IMR-90 (cell line): Measurements from ENCODE around the gene CFDP1. TPM values are rescaled to one million over a fixed set of nuclear protein-coding genes. Genes with fewer than 3 reads are reported as not detected.

Source experiments
- ATAC-seq: fragments of 200-7000 bp; cut with Tn5 transposase; 2 replicates; pipeline ENCODE4 v1.9.1; 2020; ENCODE audit warnings: low read depth, mild to moderate bottlenecking, moderate library complexity
- BruUV-seq: library from RNA; stranded (reverse); fragments of 400-500 nt; replicated peaks from 2 replicates; lab custom pipeline; 2021; lab: Mats Ljungman, UMichigan
- CTCF ChIA-PET: fragments of 300-600 bp; formaldehyde crosslinking; extraction: SDS; loops from one replicate; lab custom pipeline; 2021; ENCODE audit warnings: antibody characterized with exemption; lab: Yijun Ruan, JAX
- POLR2A ChIA-PET: fragments of 300-600 bp; sonication (Branson Sonifier 250); formaldehyde crosslinking; loops from one replicate; lab custom pipeline; 2022; ENCODE audit warnings: antibody characterized with exemption; ENCODE audit not compliant: unreplicated experiment; lab: Charles Lee
- DNase-seq: peaks from one replicate; pipeline ENCODE4 v3.0.0; 2013
- H2AFZ ChIP-seq: replicated peaks from 2 replicates; pipeline ENCODE3; 2013; ENCODE audit warnings: low read length, mild to moderate bottlenecking; ENCODE audit not compliant: poor library complexity
- H2AK5ac ChIP-seq: 2 replicates; pipeline ENCODE4 v1.6.1; 2013; ENCODE audit warnings: low read depth, low read length, inconsistent platforms
- H2AK9ac ChIP-seq: replicated peaks from 2 replicates; pipeline ENCODE3; 2013; ENCODE audit warnings: mild to moderate bottlenecking, low read depth, low read length, moderate library complexity; ENCODE audit not compliant: poor library complexity
- H2BK120ac ChIP-seq: 2 replicates; pipeline ENCODE4 v1.6.1; 2013; ENCODE audit warnings: low read depth, low read length, inconsistent platforms
- H2BK15ac ChIP-seq: 3 replicates; pipeline ENCODE4 v1.6.1; 2013; ENCODE audit warnings: low read depth, low read length, inconsistent platforms
- H2BK20ac ChIP-seq: 2 replicates; pipeline ENCODE4 v1.6.1; 2013; ENCODE audit warnings: low read depth, mild to moderate bottlenecking, inconsistent platforms, low read length, moderate library complexity
- H2BK5ac ChIP-seq: 2 replicates; pipeline ENCODE4 v1.6.1; 2013; ENCODE audit warnings: mild to moderate bottlenecking, low read depth, low read length, inconsistent platforms; ENCODE audit not compliant: poor library complexity, severe bottlenecking
- H3K14ac ChIP-seq: replicated peaks from 2 replicates; pipeline ENCODE4 v1.6.1; 2013; ENCODE audit warnings: low read depth, low read length, inconsistent platforms
- H3K18ac ChIP-seq: 2 replicates; pipeline ENCODE4 v1.6.1; 2013; ENCODE audit warnings: low read depth, low read length, control low read depth
- H3K23ac ChIP-seq: 2 replicates; pipeline ENCODE4 v1.6.1; 2013; ENCODE audit warnings: low read depth, low read length, inconsistent platforms
- H3K27ac ChIP-seq: 2 replicates; pipeline ENCODE4 v1.5.1; 2013; ENCODE audit warnings: mild to moderate bottlenecking, control low read depth, low read length; ENCODE audit not compliant: insufficient read depth
- H3K27me3 ChIP-seq: 2 replicates; pipeline ENCODE4 v1.6.1; 2013; ENCODE audit warnings: low read length; ENCODE audit not compliant: control insufficient read depth, insufficient read depth
- H3K36me3 ChIP-seq: 2 replicates; pipeline ENCODE4 v1.6.1; 2013; ENCODE audit warnings: low read length, mixed read lengths; ENCODE audit not compliant: control insufficient read depth, insufficient read depth
- H3K4ac ChIP-seq: 2 replicates; pipeline ENCODE4 v1.6.1; 2013; ENCODE audit warnings: low read depth, low read length, inconsistent platforms
- H3K4me1 ChIP-seq: 2 replicates; pipeline ENCODE4 v1.6.1; 2013; ENCODE audit warnings: low read length, mixed read lengths; ENCODE audit not compliant: control insufficient read depth, insufficient read depth
- H3K4me2 ChIP-seq: 2 replicates; pipeline ENCODE4 v1.6.1; 2013; ENCODE audit warnings: low read depth, mild to moderate bottlenecking, control low read depth, low read length, moderate library complexity
- H3K4me3 ChIP-seq: 2 replicates; pipeline ENCODE4 v1.5.1; 2013; ENCODE audit warnings: low read depth, mild to moderate bottlenecking, control low read depth, low read length, moderate library complexity; ENCODE audit not compliant: insufficient read depth
- H3K56ac ChIP-seq: 2 replicates; pipeline ENCODE4 v1.6.1; 2013; ENCODE audit warnings: low read length, inconsistent platforms; ENCODE audit not compliant: insufficient read depth; ENCODE audit errors: extremely low read depth
- H3K79me1 ChIP-seq, 2 experiments: 2 replicates each; pipeline ENCODE4 v1.6.1; 2013; ENCODE audit warnings: low read length in 2 of 2, inconsistent platforms in 1 of 2, low read depth in 1 of 2
- H3K9ac ChIP-seq: 2 replicates; pipeline ENCODE4 v1.6.1; 2013; ENCODE audit warnings: low read depth, low read length, control low read depth
- H3K9me1 ChIP-seq: 2 replicates; pipeline ENCODE4 v1.6.1; 2013; ENCODE audit warnings: low read length, inconsistent platforms; ENCODE audit not compliant: insufficient read depth
- H3K9me3 ChIP-seq: 2 replicates; pipeline ENCODE4 v1.6.1; 2013; ENCODE audit warnings: low read length; ENCODE audit not compliant: control insufficient read depth, insufficient read depth
- H4K20me1 ChIP-seq: 2 replicates; pipeline ENCODE4 v1.6.1; 2013; ENCODE audit warnings: low read length, inconsistent platforms; ENCODE audit not compliant: insufficient read depth
- H4K5ac ChIP-seq: 2 replicates; pipeline ENCODE4 v1.6.1; 2013; ENCODE audit warnings: mild to moderate bottlenecking, low read depth, low read length, control low read depth
- H4K8ac ChIP-seq, 2 experiments: 2 replicates each; pipeline ENCODE4 v1.6.1; 2013; ENCODE audit warnings: low read depth in 2 of 2, low read length in 2 of 2, control low read depth in 1 of 2, inconsistent platforms in 1 of 2
- H4K91ac ChIP-seq: 2 replicates; pipeline ENCODE4 v1.6.1; 2013; ENCODE audit warnings: low read depth, low read length, inconsistent platforms; ENCODE audit not compliant: insufficient read depth
- BHLHE40 ChIP-seq: fragments of 150-350 bp; IDR thresholded peaks from 2 replicates; pipeline ENCODE4 v1.6.1; 2016; ENCODE audit warnings: mild to moderate bottlenecking, low read depth, low read length
- CEBPB ChIP-seq: IDR thresholded peaks from 2 replicates; pipeline ENCODE4 v1.6.1; 2012; ENCODE audit warnings: low read depth, low read length, improper control_type of control experiment
- CHD1 ChIP-seq: IDR thresholded peaks from 2 replicates; pipeline ENCODE4 v1.6.1; 2012; ENCODE audit warnings: low read depth, low read length, improper control_type of control experiment
- MAZ ChIP-seq: IDR thresholded peaks from 2 replicates; pipeline ENCODE4 v1.6.1; 2012; ENCODE audit warnings: low read depth, mild to moderate bottlenecking, low read length, improper control_type of control experiment, moderate library complexity, borderline replicate concordance
- MXI1 ChIP-seq: IDR thresholded peaks from 2 replicates; pipeline ENCODE4 v1.6.1; 2012; ENCODE audit warnings: low read depth, mild to moderate bottlenecking, low read length, moderate library complexity, borderline replicate concordance
- NFE2L2 ChIP-seq: fragments of 150-350 bp; IDR thresholded peaks from 2 replicates; pipeline ENCODE4 v1.6.1; 2016; ENCODE audit warnings: low read depth, mild to moderate bottlenecking, low read length
- POLR2A ChIP-seq: IDR thresholded peaks from 2 replicates; pipeline ENCODE4 v1.6.1; 2012; ENCODE audit warnings: mild to moderate bottlenecking, low read depth, low read length
- RAD21 ChIP-seq: IDR thresholded peaks from 2 replicates; pipeline ENCODE4 v1.6.1; 2012; ENCODE audit warnings: low read length, improper control_type of control experiment
- RFX5 ChIP-seq: IDR thresholded peaks from 2 replicates; pipeline ENCODE4 v1.8.0; 2012; ENCODE audit warnings: low read depth, mild to moderate bottlenecking, low read length, moderate library complexity
- SMC3 ChIP-seq: fragments of 150-350 bp; IDR thresholded peaks from 2 replicates; pipeline ENCODE4 v1.6.1; 2016; ENCODE audit warnings: low read depth, mild to moderate bottlenecking, antibody characterized with exemption, low read length, moderate library complexity
- WGBS, 2 experiments: methylation state at CpG; one replicate each; pipeline versions ENCODE4 v1.1.5 to v1.1.7; 2013; ENCODE audit warnings: missing lambda C conversion rate in 2 of 2; ENCODE audit not compliant: insufficient read length in 1 of 2; ENCODE audit errors: extremely low coverage in 2 of 2; 5-methylcytosine and 5-hydroxymethylcytosine counted together
- dilution Hi-C: fragments of 300-500 bp; cut with HindIII; formaldehyde crosslinking; loops from one replicate; pipeline ENCODE4 v1.14.3; 2018; ENCODE audit warnings: low sequenced_read_pairs; ENCODE audit not compliant: unreplicated experiment
- in situ Hi-C: fragments of 300-500 bp; cut with MboI; formaldehyde crosslinking; loops from 3 replicates; pipeline ENCODE4 v1.14.3; 2019; ENCODE audit warnings: low sequenced_read_pairs, inconsistent platforms, mixed read lengths
- intact Hi-C: fragments of 100-400 bp; cut with micrococcal nuclease; formaldehyde crosslinking; loops from 2 replicates; pipeline ENCODE4 v1.10.0; 2022
- polyA plus RNA-seq, 3 experiments: library from polyadenylated mRNA; depleted of rRNA; stranded (reverse); fragments of >200 nt; gene quantifications; 2 replicates each; pipeline ENCODE4 v1.2.3, GENCODE V29; 2012; ENCODE audit warnings: low replicate concordance in 1 of 3
- total RNA-seq: library from RNA; depleted of rRNA; stranded (reverse); fragments of >200 nt; gene quantifications from 2 replicates; pipeline ENCODE4 v1.2.3, GENCODE V29; 2012
- TF ChIP-seq, protein P1 (sequence below): conservative IDR thresholded peaks from 2 replicates; pipeline ENCODE4 v1.5.1; 2012; ENCODE audit warnings: mild to moderate bottlenecking, low read depth, low read length, improper control_type of control experiment
- TF ChIP-seq, protein P2 (sequence below): fragments of 150-350 bp; IDR thresholded peaks from 2 replicates; pipeline ENCODE4 v1.6.1; 2017; ENCODE audit warnings: mild to moderate bottlenecking, antibody characterized with exemption, low read length, low read depth
- TF ChIP-seq, protein P3 (sequence below): fragments of 150-350 bp; IDR thresholded peaks from 2 replicates; pipeline ENCODE4 v1.6.1; 2016; ENCODE audit warnings: low read depth, mild to moderate bottlenecking, low read length, moderate library complexity, borderline replicate concordance

Gene CFDP1
- total and polyA plus RNA-seq, 2 of the 4 experiments (the other 2 are of a cell fraction) = 15.6 to 38.7 TPM

DNA sequence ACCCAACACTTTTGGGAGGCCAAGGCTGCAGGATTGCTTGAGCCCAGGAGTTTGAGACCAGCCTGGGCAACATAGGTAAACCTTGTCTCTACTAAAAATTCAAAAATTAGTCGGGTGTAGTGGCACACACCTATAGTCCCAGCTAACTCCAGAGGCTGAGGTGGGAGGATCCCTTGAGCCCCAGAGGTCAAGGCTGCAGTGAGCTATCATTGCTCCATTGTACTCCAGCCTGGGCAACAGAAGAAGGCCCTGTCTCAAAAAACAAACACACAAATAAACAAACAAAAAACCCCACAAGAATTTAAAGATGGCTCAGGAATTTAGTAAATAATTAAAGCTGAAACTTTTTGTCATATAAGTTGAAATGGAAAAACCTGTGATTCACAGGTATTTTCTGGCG lies 33.5 kb upstream of the CFDP1 start:
- Histone ChIP-seq H3K79me1 (peaks cover 6 to 18% of the 10 kb centered on the region in 2 experiments), H4K20me1 (no peaks in the 10 kb centered on the region; the same call in 1 of the 2 replicates), H3K9me1 (no peaks in the 10 kb centered on the region; the same call in 1 of the 2 replicates), H3K9ac (no peak overlapping the region), H4K91ac (no peak overlapping the region), H3K4ac (no peak overlapping the region), H3K23ac (no peak overlapping the region), H2AK9ac (no peak overlapping the region), H3K4me1 (no peaks in the 10 kb centered on the region), H2BK15ac (no peak overlapping the region), H3K36me3 (no peaks in the 10 kb centered on the region), H2BK5ac (no peak overlapping the region), H2BK120ac (no peak overlapping the region), H4K8ac (no peak overlapping the region), H3K27ac (no peak overlapping the region), H2AK5ac (no peak overlapping the region), H2AFZ (no peak overlapping the region), H3K4me3 (no peak overlapping the region), H2BK20ac (no peak overlapping the region), H3K27me3 (no peaks in the 10 kb centered on the region), H3K56ac (no peak overlapping the region), H3K14ac (no peak overlapping the region), H3K18ac (no peak overlapping the region), H4K5ac (no peak overlapping the region), H3K4me2 (no peak overlapping the region), H3K9me3 (no peaks in the 10 kb centered on the region)
- CTCF ChIA-PET = interaction anchor here (0.6 to 1.2 kb wide), 2 partner anchors 11 to 108 kb away, joined by 3 read pairs; no protein-coding TSS in a partner anchor
- no TSS peak for BruUV-seq
- intact Hi-C loops = loop anchor here (10.0 kb wide), 1 partner anchor 158 kb away; the partner anchor contains the start of gene ADAT1
- TF ChIP-seq, protein P1, sequence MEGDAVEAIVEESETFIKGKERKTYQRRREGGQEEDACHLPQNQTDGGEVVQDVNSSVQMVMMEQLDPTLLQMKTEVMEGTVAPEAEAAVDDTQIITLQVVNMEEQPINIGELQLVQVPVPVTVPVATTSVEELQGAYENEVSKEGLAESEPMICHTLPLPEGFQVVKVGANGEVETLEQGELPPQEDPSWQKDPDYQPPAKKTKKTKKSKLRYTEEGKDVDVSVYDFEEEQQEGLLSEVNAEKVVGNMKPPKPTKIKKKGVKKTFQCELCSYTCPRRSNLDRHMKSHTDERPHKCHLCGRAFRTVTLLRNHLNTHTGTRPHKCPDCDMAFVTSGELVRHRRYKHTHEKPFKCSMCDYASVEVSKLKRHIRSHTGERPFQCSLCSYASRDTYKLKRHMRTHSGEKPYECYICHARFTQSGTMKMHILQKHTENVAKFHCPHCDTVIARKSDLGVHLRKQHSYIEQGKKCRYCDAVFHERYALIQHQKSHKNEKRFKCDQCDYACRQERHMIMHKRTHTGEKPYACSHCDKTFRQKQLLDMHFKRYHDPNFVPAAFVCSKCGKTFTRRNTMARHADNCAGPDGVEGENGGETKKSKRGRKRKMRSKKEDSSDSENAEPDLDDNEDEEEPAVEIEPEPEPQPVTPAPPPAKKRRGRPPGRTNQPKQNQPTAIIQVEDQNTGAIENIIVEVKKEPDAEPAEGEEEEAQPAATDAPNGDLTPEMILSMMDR = no peak
- no peak for TF ChIP-seq CEBPB
- no peak for TF ChIP-seq RFX5
- TF ChIP-seq BHLHE40 = no peak
- TF ChIP-seq NFE2L2 = no peak
- no peak for TF ChIP-seq RAD21
- TF ChIP-seq CHD1 = no peak
- no peak for TF ChIP-seq SMC3
- no peak for TF ChIP-seq MAZ
- TF ChIP-seq POLR2A = no peak
- no peak for TF ChIP-seq MXI1
- TF ChIP-seq, protein P2, sequence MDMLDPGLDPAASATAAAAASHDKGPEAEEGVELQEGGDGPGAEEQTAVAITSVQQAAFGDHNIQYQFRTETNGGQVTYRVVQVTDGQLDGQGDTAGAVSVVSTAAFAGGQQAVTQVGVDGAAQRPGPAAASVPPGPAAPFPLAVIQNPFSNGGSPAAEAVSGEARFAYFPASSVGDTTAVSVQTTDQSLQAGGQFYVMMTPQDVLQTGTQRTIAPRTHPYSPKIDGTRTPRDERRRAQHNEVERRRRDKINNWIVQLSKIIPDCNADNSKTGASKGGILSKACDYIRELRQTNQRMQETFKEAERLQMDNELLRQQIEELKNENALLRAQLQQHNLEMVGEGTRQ = no peak
- TF ChIP-seq, protein P3, sequence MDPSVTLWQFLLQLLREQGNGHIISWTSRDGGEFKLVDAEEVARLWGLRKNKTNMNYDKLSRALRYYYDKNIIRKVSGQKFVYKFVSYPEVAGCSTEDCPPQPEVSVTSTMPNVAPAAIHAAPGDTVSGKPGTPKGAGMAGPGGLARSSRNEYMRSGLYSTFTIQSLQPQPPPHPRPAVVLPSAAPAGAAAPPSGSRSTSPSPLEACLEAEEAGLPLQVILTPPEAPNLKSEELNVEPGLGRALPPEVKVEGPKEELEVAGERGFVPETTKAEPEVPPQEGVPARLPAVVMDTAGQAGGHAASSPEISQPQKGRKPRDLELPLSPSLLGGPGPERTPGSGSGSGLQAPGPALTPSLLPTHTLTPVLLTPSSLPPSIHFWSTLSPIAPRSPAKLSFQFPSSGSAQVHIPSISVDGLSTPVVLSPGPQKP = no peak
- POLR2A ChIA-PET = no interaction called here
- no peak for ATAC-seq
- dilution Hi-C loops = no loop called here
- in situ Hi-C loops = no loop called here
- DNase-seq = no peak
- WGBS, 2 experiments = no CpG with 5 or more reads among the region's 2 CpGs
